Rectal smooth muscle tissue (tissue), 1 donor: ENCODE measurements around the gene MYH9.

Experiments used
- H3K27ac ChIP-seq: one replicate; pipeline ENCODE4 v1.7.0; 2013; ENCODE audit warnings: low read depth, low read length, inconsistent platforms
- H3K27me3 ChIP-seq: one replicate; pipeline ENCODE4 v1.7.0; 2013; ENCODE audit warnings: low read length; ENCODE audit not compliant: control insufficient read depth, insufficient read depth
- H3K36me3 ChIP-seq: one replicate; pipeline ENCODE4 v1.7.0; 2013; ENCODE audit warnings: low read length; ENCODE audit not compliant: control insufficient read depth, insufficient read depth
- H3K4me1 ChIP-seq: one replicate; pipeline ENCODE4 v1.7.0; 2013; ENCODE audit warnings: low read length; ENCODE audit not compliant: control insufficient read depth, insufficient read depth
- H3K4me3 ChIP-seq: one replicate; pipeline ENCODE4 v1.7.0; 2013; ENCODE audit warnings: low read length
- H3K9ac ChIP-seq: one replicate; pipeline ENCODE4 v1.7.0; 2013; ENCODE audit warnings: low read length

Gene MYH9

GRCh38 chr22:36234213-36234612 lies 153.6 kb downstream of the MYH9 start:
- Histone ChIP-seq H3K9ac (no peak overlapping the region), H3K27ac (no peak overlapping the region), H3K4me3 (no peak overlapping the region), H3K4me1 (peaks cover 24% of the 10 kb centered on the region), H3K27me3 (no peaks in the 10 kb centered on the region), H3K36me3 (peaks cover 11% of the 10 kb centered on the region)

DNA sequence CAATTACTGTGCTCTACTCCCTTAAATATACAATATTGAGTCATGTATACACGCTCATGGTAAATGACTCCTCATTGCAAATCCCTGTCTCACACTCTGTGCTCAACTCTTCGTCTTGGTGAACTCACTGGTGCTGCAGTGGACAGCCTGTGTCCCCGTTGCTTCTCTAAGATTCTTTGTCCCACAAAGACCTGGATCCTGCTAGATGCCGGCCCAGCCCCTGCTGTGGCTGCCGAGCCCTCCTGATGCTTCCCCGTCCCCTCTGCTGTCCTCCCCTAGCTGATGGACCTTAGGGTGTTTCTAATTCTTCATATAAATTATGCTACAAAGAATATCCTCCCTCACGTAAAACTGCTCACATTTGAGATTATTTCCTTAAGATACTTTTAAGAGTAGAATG lies 154.0 kb downstream of the MYH9 start:
- Histone ChIP-seq H3K4me1 (peaks cover 24% of the 10 kb centered on the region), H3K27me3 (no peaks in the 10 kb centered on the region), H3K4me3 (no peak overlapping the region), H3K27ac (no peak overlapping the region), H3K9ac (no peak overlapping the region), H3K36me3 (peaks cover 13% of the 10 kb centered on the region)

DNA sequence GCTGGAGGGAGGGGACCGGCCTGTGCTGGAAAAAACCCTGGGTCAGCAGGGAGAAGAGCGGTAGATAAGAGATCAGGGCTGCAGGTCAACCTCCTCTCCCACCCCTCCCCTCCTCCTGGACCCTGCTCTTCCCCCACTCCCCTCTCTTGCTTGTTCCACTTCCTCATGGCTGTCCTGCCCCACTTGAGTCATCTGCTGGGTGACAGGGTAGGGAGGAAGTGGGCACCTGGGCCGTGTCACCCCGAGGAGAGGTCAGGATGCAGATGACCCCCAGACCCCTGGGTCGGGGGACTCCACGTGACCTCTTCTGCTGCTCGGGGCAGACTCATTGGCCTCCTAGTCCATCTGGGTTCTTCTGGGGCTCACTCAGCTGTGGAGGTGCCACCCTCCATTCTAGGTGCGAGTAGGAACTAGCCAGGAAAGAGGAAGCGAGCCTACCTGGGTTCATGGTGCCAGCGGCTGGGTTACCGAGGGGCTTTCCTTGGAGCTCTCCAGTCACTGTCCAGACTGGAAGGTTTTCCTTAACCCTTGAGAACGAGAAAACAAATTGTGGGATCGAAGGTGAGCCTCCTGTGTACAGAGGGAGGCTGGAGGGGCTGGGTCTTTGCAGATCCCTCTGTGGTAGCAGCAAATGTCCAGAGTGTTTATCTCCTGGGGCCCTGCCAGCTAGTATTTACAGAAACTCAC lies 154.9 kb downstream of the MYH9 start:
- peaks cover 17% of the 10 kb centered on the region for H3K4me1 ChIP-seq
- no peaks in the 10 kb centered on the region for H3K27me3 ChIP-seq
- H3K27ac ChIP-seq = no peak overlapping the region
- H3K36me3 ChIP-seq = peaks cover 19% of the 10 kb centered on the region
- H3K4me3 ChIP-seq = no peak overlapping the region
- no peak overlapping the region for H3K9ac ChIP-seq
